DOHH2 (cell line): Measurements from ENCODE around the gene GPAM.

Source experiments
- H3F3A ChIP-seq: fragments of 200-600 bp; sonication (generic), shearing (Covaris generic); 2 replicates; pipeline ENCODE4 v1.6.0; 2016; ENCODE audit warnings: antibody characterized with exemption, mild to moderate bottlenecking; ENCODE audit not compliant: control insufficient read depth, insufficient read depth
- H3K27ac ChIP-seq: fragments of 200-600 bp; sonication (generic); 2 replicates; pipeline ENCODE4 v1.5.1; 2014; ENCODE audit warnings: low read depth, mild to moderate bottlenecking, low read length, moderate library complexity
- H3K27me3 ChIP-seq: fragments of 200-600 bp; sonication (generic); 2 replicates; pipeline ENCODE4 v1.6.1; 2014; ENCODE audit warnings: mild to moderate bottlenecking, low read length, mixed read lengths; ENCODE audit not compliant: control insufficient read depth
- H3K36me3 ChIP-seq: fragments of 200-600 bp; sonication (generic); 2 replicates; pipeline ENCODE4 v1.6.1; 2014; ENCODE audit warnings: mild to moderate bottlenecking, low read length, moderate library complexity, mixed read lengths; ENCODE audit not compliant: control insufficient read depth
- H3K4me1 ChIP-seq: fragments of 200-600 bp; sonication (generic); 2 replicates; pipeline ENCODE4 v1.6.1; 2014; ENCODE audit warnings: mild to moderate bottlenecking, low read length, mixed read lengths; ENCODE audit not compliant: control insufficient read depth
- H3K4me2 ChIP-seq: fragments of 200-600 bp; sonication (generic); 2 replicates; pipeline ENCODE4 v1.6.0; 2014; ENCODE audit warnings: mild to moderate bottlenecking, low read length, moderate library complexity
- H3K4me3 ChIP-seq: fragments of 200-600 bp; sonication (generic); 2 replicates; pipeline ENCODE4 v1.5.1; 2014; ENCODE audit warnings: mild to moderate bottlenecking, low read length, mixed read lengths
- H3K79me2 ChIP-seq: fragments of 200-600 bp; sonication (generic); 2 replicates; pipeline ENCODE4 v1.6.1; 2014; ENCODE audit warnings: mild to moderate bottlenecking, low read length, mixed read lengths; ENCODE audit not compliant: control insufficient read depth
- H3K9me2 ChIP-seq: fragments of 200-600 bp; sonication (generic); replicated peaks from 2 replicates; pipeline ENCODE4 v1.6.1; 2014; ENCODE audit warnings: mild to moderate bottlenecking, low read length, mixed read lengths; ENCODE audit not compliant: control insufficient read depth
- H3K9me3 ChIP-seq: fragments of 200-600 bp; sonication (generic); 2 replicates; pipeline ENCODE4 v1.6.1; 2014; ENCODE audit warnings: antibody characterized with exemption, low read length, mixed read lengths; ENCODE audit not compliant: control insufficient read depth, insufficient read depth
- H4K20me1 ChIP-seq: fragments of 200-600 bp; sonication (generic); 2 replicates; pipeline ENCODE4 v1.6.0; 2014; ENCODE audit warnings: low read depth, mild to moderate bottlenecking, antibody characterized with exemption, low read length, moderate library complexity; ENCODE audit not compliant: control insufficient read depth, insufficient read depth
- CTCF ChIP-seq: fragments of 200-600 bp; sonication (generic); IDR thresholded peaks from one replicate; pipeline ENCODE4 v1.5.1; 2014; ENCODE audit warnings: antibody characterized with exemption, mild to moderate bottlenecking, low read depth, low read length; ENCODE audit not compliant: poor library complexity, severe bottlenecking
- EZH2phosphoT487 ChIP-seq: fragments of 200-600 bp; sonication (generic); IDR thresholded peaks from 2 replicates; pipeline ENCODE4 v1.6.1; 2017; ENCODE audit warnings: borderline replicate concordance, mild to moderate bottlenecking, antibody characterized with exemption, low read length, moderate library complexity, mixed read lengths

GPAM gene

GRCh38 chr10:112227331-112227987 lies 43.9 kb upstream of the GPAM start:
- Histone ChIP-seq H3K4me3 (no peak overlapping the region), H4K20me1 (no peaks in the 10 kb centered on the region), H3K79me2 (no peaks in the 10 kb centered on the region), H3K4me2 (no peak overlapping the region), H3K9me2 (no peaks in the 10 kb centered on the region), H3K36me3 (no peaks in the 10 kb centered on the region), H3K9me3 (no peaks in the 10 kb centered on the region), H3K27me3 (no peaks in the 10 kb centered on the region), H3K27ac (no peak overlapping the region), H3K4me1 (no peaks in the 10 kb centered on the region), H3F3A (no peaks in the 10 kb centered on the region)
- TF ChIP-seq CTCF (no peak), EZH2phosphoT487 (no peak)

- Histone ChIP-seq H3K4me1 (no peaks in the 10 kb centered on the region), H3K9me3 (no peaks in the 10 kb centered on the region), H3K4me3 (no peak overlapping the region), H3K4me2 (no peak overlapping the region), H3K27ac (no peak overlapping the region), H3F3A (no peaks in the 10 kb centered on the region), H3K9me2 (no peaks in the 10 kb centered on the region), H4K20me1 (no peaks in the 10 kb centered on the region), H3K27me3 (no peaks in the 10 kb centered on the region), H3K79me2 (no peaks in the 10 kb centered on the region), H3K36me3 (no peaks in the 10 kb centered on the region)
- no peak for TF ChIP-seq CTCF
- TF ChIP-seq EZH2phosphoT487: no peak
Observed at GRCh38 chr10:112226439-112227248, 43.1 kb upstream of the GPAM start.

- no peak for TF ChIP-seq EZH2phosphoT487
- no peak for TF ChIP-seq CTCF
- no peaks in the 10 kb centered on the region for H3K27me3 ChIP-seq
Observed at GRCh38 chr10:112225771-112226438, 42.3 kb upstream of the GPAM start.

More at GRCh38 chr10:112225771-112226438, 42.3 kb upstream of the GPAM start:
- H3K4me1 ChIP-seq: no peaks in the 10 kb centered on the region
- H3K4me3 ChIP-seq: no peak overlapping the region
- H4K20me1 ChIP-seq: no peaks in the 10 kb centered on the region
- H3K27ac ChIP-seq: no peak overlapping the region
- no peaks in the 10 kb centered on the region for H3K9me2 ChIP-seq
- no peaks in the 10 kb centered on the region for H3F3A ChIP-seq
- H3K79me2 ChIP-seq: no peaks in the 10 kb centered on the region
- no peaks in the 10 kb centered on the region for H3K36me3 ChIP-seq
- no peak overlapping the region for H3K4me2 ChIP-seq
- no peaks in the 10 kb centered on the region for H3K9me3 ChIP-seq
